Activated CD4-positive, alpha-beta T cell treated with anti-CD3 and anti-CD28 coated beads for 4 hours (primary cell): Measurements from ENCODE around the gene PTGES.
"Not testable (repeated sequence)": the region's sequence is repeated elsewhere in the genome, so short reads cannot be mapped to it uniquely, and the experiment has no call there.

Source experiments
- DNase-seq, 2 donors: peaks; one replicate each; pipeline ENCODE4 v3.0.0-alpha.2; 2020

PTGES gene

GRCh38 chr9:129752900-129753729, at the start of gene PTGES:
PTGES (minus strand) TSS chr9:129753042; CDS start chr9:129753012, 30 bp downstream.
- DNase-seq, result peak; percentile 55 to 62

GRCh38 chr9:129801504-129801903, 48.7 kb upstream of the PTGES start:
- DNase-seq, result no peak

GRCh38 chr9:129798973-129799372, 46.1 kb upstream of the PTGES start:
- DNase-seq, result no peak

- not testable (repeated sequence) for DNase-seq
Measured at GRCh38 chr9:129796029-129796428, 43.2 kb upstream of the PTGES start.

- no peak for DNase-seq
Measured at GRCh38 chr9:129794549-129794948, 41.7 kb upstream of the PTGES start.

- no peak for DNase-seq
Measured at GRCh38 chr9:129786481-129786880, 33.6 kb upstream of the PTGES start.

- no peak for DNase-seq
Measured at GRCh38 chr9:129785866-129786265, 33.0 kb upstream of the PTGES start.

- not testable (repeated sequence) for DNase-seq
Measured at GRCh38 chr9:129784970-129785369, 32.1 kb upstream of the PTGES start.

- peak; percentile 63 to 80 for DNase-seq
Measured at GRCh38 chr9:129783516-129784361, 30.9 kb upstream of the PTGES start.

GRCh38 chr9:129781981-129782380, 29.1 kb upstream of the PTGES start:
- no peak for DNase-seq

- no peak for DNase-seq
Measured at GRCh38 chr9:129781131-129781530, 28.3 kb upstream of the PTGES start.

- no peak for DNase-seq
Measured at GRCh38 chr9:129779560-129780190, 26.8 kb upstream of the PTGES start.

GRCh38 chr9:129778469-129778868, 25.6 kb upstream of the PTGES start:
- DNase-seq, result no peak

GRCh38 chr9:129777769-129778130, 24.9 kb upstream of the PTGES start:
- DNase-seq, result no peak

GRCh38 chr9:129776938-129777768, 24.3 kb upstream of the PTGES start:
- peak in 1 of 2 donors; percentile 15 for DNase-seq

GRCh38 chr9:129776566-129776937, 23.7 kb upstream of the PTGES start:
- no peak for DNase-seq

GRCh38 chr9:129776096-129776495, 23.3 kb upstream of the PTGES start:
- not testable (repeated sequence) for DNase-seq

- DNase-seq, result no peak
Measured at GRCh38 chr9:129775448-129775798, 22.6 kb upstream of the PTGES start.

GRCh38 chr9:129774791-129775447, 22.1 kb upstream of the PTGES start:
- DNase-seq, result no peak

GRCh38 chr9:129773262-129774048, 20.6 kb upstream of the PTGES start:
- no peak for DNase-seq

- DNase-seq, result no peak
Measured at GRCh38 chr9:129770741-129771140, 17.9 kb upstream of the PTGES start.
